RWPE2 (cell line): Measurements from ENCODE around the gene PPP1R13B.

Experiments used
- ATAC-seq: fragments of 200-7000 bp; cut with Tn5 transposase; 3 replicates; pipeline ENCODE4 v1.9.1; 2021; ENCODE audit warnings: low read depth
- DNase-seq: peaks from one replicate; pipeline ENCODE4 v3.0.0-alpha.2; 2020; ENCODE audit warnings: low spot score
- H3K27ac ChIP-seq: fragments of 450-650 bp; 2 replicates; pipeline ENCODE4 v1.5.1; 2017; ENCODE audit warnings: mild to moderate bottlenecking; ENCODE audit not compliant: poor library complexity, severe bottlenecking
- H3K27me3 ChIP-seq: fragments of 250-450 bp; sonication (Bioruptor Pico); 2 replicates; pipeline ENCODE4 v1.5.1; 2021; ENCODE audit warnings: mild to moderate bottlenecking, moderate library complexity; ENCODE audit not compliant: insufficient read depth, poor library complexity, severe bottlenecking
- H3K36me3 ChIP-seq: fragments of 250-450 bp; sonication (Bioruptor Pico); 2 replicates; pipeline ENCODE4 v1.5.1; 2020; ENCODE audit warnings: low read depth, mild to moderate bottlenecking, moderate library complexity
- H3K4me1 ChIP-seq: fragments of 250-450 bp; sonication (Bioruptor Pico); 2 replicates; pipeline ENCODE4 v1.5.1; 2021; ENCODE audit warnings: mild to moderate bottlenecking, moderate library complexity; ENCODE audit not compliant: insufficient read depth, poor library complexity, severe bottlenecking
- H3K4me3 ChIP-seq: fragments of 250-450 bp; sonication (Bioruptor Pico); 2 replicates; pipeline ENCODE4 v1.5.1; 2021; ENCODE audit warnings: mild to moderate bottlenecking, moderate library complexity; ENCODE audit not compliant: severe bottlenecking
- H3K9me3 ChIP-seq: fragments of 250-450 bp; sonication (Bioruptor Pico); 2 replicates; pipeline ENCODE4 v1.5.1; 2021; ENCODE audit warnings: mild to moderate bottlenecking, moderate library complexity; ENCODE audit not compliant: severe bottlenecking
- TF ChIP-seq, protein P1 (sequence below): fragments of 450-650 bp; IDR thresholded peaks from one replicate; pipeline ENCODE4 v1.5.1; 2017; ENCODE audit warnings: mild to moderate bottlenecking, moderate library complexity; ENCODE audit not compliant: poor library complexity, severe bottlenecking

The PPP1R13B gene

DNA sequence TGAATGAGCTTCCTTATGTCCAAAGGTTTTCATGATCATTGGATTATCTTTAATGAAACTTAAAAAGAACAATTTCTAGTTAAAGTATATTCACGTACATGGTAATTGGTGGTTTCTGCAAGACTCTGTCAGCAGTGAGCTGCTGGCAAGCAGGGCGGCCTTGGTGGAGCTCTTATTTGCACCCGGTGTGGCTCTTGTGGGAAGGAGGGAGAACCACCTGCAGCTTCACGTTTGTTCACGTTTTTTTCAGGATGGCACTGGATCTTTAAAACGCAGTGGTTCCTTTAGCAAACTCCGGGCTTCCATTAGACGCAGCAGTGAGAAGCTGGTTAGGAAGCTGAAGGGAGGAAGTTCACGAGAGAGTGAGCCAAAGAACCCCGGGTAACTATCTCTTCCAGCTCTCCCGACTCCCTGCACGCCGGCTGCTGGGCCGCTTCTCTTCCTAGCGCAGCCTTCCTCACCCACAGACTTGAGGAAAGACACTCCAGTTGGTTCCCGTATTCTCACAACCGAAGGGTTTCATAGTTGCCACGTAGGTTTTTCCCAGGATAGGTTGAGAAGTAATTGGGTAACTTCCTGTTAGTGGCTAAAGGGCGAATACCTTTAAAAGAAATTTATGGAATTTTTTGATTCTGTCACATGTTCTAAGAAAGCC, 160.4 kb downstream of the PPP1R13B start:
- H3K27me3 ChIP-seq: no peaks in the 10 kb centered on the region
- TF ChIP-seq, protein P1, sequence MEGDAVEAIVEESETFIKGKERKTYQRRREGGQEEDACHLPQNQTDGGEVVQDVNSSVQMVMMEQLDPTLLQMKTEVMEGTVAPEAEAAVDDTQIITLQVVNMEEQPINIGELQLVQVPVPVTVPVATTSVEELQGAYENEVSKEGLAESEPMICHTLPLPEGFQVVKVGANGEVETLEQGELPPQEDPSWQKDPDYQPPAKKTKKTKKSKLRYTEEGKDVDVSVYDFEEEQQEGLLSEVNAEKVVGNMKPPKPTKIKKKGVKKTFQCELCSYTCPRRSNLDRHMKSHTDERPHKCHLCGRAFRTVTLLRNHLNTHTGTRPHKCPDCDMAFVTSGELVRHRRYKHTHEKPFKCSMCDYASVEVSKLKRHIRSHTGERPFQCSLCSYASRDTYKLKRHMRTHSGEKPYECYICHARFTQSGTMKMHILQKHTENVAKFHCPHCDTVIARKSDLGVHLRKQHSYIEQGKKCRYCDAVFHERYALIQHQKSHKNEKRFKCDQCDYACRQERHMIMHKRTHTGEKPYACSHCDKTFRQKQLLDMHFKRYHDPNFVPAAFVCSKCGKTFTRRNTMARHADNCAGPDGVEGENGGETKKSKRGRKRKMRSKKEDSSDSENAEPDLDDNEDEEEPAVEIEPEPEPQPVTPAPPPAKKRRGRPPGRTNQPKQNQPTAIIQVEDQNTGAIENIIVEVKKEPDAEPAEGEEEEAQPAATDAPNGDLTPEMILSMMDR: no peak
- no peak overlapping the region for H3K27ac ChIP-seq
- peaks cover 90% of the 10 kb centered on the region for H3K36me3 ChIP-seq
- ATAC-seq: no peak
- H3K9me3 ChIP-seq: no peaks in the 10 kb centered on the region
- H3K4me1 ChIP-seq: no peaks in the 10 kb centered on the region
- no peak overlapping the region for H3K4me3 ChIP-seq
- no peak for DNase-seq

DNA sequence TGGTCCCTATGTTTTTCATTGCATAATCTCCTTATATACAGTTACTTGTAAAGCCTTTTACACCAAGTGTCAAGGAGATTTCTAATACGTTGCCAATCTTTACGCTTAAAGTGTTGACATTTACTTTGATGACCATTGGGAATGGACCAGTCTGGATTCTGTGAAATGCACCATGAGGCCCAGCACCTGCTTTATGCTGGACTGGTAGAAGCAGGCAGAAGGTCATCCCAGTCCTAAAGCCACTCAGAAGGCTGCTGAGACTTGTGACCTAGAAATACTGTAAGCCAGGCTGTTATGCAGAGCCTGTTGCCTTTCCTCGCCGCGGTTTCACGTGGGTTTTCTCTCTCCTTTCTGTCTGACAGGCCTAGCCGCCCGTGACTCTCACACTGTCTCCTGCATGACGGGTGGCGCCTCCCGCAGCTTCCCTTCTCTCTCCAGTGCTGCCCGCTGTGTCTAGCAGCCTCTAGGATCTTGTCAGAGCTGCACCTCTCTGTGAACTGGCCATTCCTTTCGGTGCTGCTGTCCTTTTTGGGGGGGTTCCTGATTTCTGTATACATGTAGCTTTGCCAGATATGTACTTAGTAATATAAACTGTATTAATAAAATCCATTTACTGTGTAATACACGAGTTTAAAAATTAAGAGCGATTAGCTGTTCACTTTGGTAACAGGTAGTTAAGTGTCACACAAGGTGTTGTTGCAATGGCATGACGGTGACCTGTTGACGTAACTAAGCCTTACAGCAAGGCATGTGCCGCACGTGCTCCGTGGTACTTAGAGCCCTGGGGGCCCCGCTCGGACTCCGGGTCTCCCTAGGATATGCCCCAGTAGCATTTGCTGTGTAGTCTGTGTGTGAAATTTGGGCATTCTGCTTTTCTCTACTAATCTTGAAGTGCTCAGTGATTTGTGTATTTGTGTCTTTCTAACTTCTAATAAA, 161.8 kb downstream of the PPP1R13B start:
- H3K27ac ChIP-seq: no peak overlapping the region
- no peak for ATAC-seq
- peaks cover 95% of the 10 kb centered on the region for H3K36me3 ChIP-seq
- TF ChIP-seq, protein P1: no peak
- no peak for DNase-seq
- H3K9me3 ChIP-seq: no peaks in the 10 kb centered on the region
- no peaks in the 10 kb centered on the region for H3K4me1 ChIP-seq
- H3K27me3 ChIP-seq: no peaks in the 10 kb centered on the region
- H3K4me3 ChIP-seq: no peak overlapping the region

DNA sequence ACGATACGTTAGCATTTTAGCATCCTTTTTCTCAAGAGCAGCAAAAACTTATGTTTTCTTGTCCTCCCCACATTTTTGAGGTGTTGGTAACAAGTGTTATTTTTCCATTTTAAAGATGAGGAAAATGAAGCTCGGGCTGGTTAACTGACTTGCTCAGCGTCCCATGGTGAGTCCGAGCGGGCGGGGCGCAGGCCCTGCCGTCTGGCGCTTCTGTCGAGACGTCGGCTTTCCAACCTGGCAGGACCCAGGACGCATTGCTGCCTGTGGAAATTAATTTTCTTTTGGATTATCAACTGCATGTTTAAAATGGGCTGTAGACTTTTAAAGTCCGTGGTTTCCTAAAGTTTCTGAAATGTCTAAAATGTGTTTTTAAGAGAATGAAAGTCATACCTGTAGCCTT, 162.5 kb downstream of the PPP1R13B start:
- H3K4me1 ChIP-seq: no peaks in the 10 kb centered on the region
- no peaks in the 10 kb centered on the region for H3K27me3 ChIP-seq
- H3K27ac ChIP-seq: no peak overlapping the region
- TF ChIP-seq, protein P1: no peak
- DNase-seq (no peak), ATAC-seq (no peak)
- H3K9me3 ChIP-seq: no peaks in the 10 kb centered on the region
- peaks cover 99% of the 10 kb centered on the region for H3K36me3 ChIP-seq
- no peak overlapping the region for H3K4me3 ChIP-seq

DNA sequence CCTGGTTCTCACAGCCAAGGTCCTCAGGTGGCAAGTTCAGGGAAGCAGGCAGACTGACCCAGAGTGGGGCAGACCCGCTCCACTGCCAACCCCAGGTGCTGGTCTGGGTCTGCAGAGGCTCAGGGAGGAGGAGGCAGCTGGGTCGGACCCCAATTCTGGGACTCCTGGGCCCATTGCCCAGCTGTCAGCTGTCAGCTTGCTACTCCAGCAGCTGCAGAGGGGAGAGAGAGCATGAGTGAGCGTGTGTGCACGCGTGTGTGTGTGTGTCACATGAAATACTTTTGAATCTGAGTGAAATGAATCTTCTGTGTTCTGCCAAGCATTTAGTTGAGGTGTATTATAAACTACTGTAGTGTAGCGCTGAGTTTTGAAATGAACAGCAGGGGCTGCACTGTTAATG, 162.9 kb downstream of the PPP1R13B start:
- no peaks in the 10 kb centered on the region for H3K27me3 ChIP-seq
- ATAC-seq (no peak), DNase-seq (no peak)
- H3K36me3 ChIP-seq: peaks cover 100% of the 10 kb centered on the region
- H3K9me3 ChIP-seq: no peaks in the 10 kb centered on the region
- H3K27ac ChIP-seq: no peak overlapping the region
- TF ChIP-seq, protein P1: no peak
- no peak overlapping the region for H3K4me3 ChIP-seq
- H3K4me1 ChIP-seq: no peaks in the 10 kb centered on the region
